GM04503 (cell line): ENCODE data around the gene PHACTR1.

Source experiments
- DNase-seq: peaks from one replicate; pipeline ENCODE4 v3.0.0-alpha.2; 2012; ENCODE audit warnings: low read depth

PHACTR1 gene

GRCh38 chr6:13289789-13290318 lies 573.3 kb downstream of the PHACTR1 start:
- DNase-seq = no peak

GRCh38 chr6:13290335-13290734 lies 573.8 kb downstream of the PHACTR1 start:
- DNase-seq = no peak

DNA sequence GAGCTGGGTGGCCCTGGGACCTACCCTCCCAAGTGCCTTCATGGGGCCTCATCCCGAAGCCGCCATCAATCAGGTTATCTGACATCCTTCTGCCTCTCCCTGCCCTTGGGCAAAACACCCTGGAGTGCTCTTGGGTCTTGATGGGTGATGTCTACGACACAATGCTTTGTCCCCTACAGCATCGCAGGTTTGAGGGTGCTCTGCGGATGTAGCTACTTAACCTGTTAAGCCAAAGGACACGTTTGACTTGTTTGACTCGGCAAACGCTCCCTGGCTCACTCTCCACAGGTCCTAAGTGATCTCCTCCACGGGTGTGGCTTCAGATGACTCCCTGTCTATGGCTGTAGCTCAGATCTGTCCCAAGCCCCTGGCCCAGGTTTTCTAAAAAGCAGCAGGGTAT lies 576.2 kb downstream of the PHACTR1 start:
- DNase-seq = no peak

- DNase-seq = no peak
Measured at GRCh38 chr6:13294499-13295069, 578.0 kb downstream of the PHACTR1 start.

- DNase-seq = no peak
Measured at GRCh38 chr6:13295576-13295975, 579.0 kb downstream of the PHACTR1 start.

GRCh38 chr6:13296536-13296997 lies 580.0 kb downstream of the PHACTR1 start:
- no peak for DNase-seq

DNA sequence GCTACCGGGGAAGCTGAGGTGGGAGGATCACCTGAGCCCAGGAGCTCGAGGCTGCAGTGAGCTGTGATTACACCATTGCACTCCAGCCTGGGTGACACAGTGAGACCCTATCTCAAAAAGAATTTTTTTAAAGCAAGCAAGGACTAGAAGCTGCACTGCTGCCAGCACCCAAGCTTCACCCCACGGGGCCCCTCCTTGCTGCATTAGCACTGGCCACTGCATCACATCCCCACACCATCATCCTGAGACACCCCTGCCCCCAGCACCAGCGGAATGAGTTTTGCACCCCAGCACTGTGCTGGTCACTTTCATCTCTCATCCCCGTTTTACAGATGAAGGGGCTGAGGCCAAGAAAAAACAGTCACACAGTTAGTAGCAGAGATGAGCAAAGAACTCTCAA lies 580.8 kb downstream of the PHACTR1 start:
- DNase-seq = no peak

DNA sequence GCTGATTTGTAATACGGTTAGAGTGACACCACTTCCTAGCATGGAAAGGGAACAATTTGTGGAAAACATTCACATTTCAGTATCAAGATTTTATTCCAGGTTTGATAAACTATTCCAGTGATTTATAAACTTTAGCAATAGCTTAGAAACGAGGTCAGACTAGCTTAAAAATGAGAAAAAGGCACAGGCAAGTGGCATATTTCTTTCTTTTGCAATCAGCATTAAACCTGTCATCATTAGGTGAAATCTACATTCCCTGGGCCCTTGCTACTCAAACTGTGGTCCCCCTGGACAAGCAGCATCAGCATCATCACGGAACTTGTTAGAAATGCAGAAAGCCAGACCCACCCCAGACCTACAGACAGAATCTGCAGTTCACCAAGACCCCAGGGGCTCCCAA lies 581.9 kb downstream of the PHACTR1 start:
- no peak for DNase-seq

DNA sequence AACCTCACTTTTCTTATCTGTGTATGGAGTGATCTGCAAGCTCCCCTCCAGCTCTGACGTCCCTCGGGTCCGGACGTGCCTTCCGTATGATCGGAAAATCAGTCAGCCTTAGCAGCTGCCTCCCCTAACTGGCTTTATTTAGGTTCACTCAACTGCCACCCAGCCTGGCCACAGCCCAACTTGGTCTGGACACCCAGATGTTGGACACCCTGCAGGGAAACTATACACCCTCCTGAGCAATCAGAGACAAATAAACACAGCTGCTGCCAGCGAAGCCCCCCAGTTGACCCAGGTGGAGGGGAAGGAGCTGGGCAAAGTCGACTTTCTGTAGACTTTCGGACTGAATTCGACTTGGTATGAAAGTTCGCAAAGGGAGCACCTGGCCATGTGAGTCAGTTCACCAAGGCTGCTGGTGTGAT lies 582.8 kb downstream of the PHACTR1 start:
- no peak for DNase-seq

GRCh38 chr6:13299918-13300317 lies 583.4 kb downstream of the PHACTR1 start:
- DNase-seq = no peak

- DNase-seq = no peak
Measured at GRCh38 chr6:13300643-13301590, 584.4 kb downstream of the PHACTR1 start.

DNA sequence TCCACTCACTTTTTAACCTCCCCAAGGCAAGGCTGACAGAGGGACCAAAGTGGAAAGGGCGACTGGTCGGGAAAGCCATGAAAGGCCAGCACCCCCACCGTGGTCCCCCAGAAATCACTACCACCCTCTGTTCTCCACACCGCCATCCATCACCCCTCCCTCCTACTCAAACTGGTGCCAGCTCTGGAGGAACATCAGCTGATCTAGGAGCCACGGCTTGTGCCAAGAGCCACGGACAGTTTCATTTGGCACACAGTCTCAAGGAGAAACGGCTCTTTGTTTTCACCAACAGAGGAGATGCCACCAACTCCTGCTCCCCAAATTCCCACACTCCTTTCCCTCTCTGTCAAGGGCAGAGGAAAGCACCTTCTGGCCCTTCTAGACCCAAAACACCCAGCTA lies 585.7 kb downstream of the PHACTR1 start:
- no peak for DNase-seq

DNA sequence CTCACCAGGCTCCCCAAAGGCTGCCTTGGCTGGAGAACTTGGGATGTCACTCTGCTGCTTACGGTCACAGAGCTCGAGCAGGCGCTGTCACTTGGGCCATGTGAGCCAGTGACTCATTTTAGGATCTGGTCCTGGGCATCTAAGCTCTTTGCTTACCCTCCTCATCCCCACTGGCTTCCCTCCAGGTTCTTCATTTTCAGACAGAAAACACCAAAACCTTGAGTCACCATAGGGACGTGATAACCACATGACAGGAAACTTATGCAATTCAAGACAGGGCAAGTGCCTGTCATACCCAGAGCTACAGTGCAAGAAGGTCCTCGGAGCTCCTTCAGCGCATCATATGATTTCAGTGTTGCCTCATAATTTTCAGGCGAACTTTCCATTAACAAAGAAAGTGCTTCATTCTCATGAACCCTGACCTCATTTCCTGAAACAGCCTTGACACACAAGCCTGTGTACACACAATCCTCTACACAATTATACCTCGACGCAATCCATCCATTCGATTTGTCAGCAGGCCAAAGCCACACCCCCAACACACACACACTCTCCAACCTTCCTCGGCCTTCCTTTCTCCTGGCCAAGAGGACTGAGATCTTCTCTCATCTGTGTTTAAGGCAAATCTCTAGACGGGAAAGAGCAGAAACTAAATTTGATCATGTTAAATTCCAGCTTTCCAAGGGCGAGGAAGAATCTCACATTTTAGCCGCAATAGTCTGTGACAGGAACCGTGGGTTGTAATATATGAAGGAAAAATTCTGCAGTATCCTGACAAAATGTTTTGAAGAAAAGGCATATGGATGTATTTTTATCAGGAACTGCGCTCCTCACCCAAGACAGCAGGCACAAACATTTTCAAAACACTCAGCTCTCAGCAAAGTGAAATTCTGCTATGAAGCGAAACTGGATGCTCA lies 586.4 kb downstream of the PHACTR1 start:
- DNase-seq = peak; percentile 100

GRCh38 chr6:13303668-13304017 lies 587.1 kb downstream of the PHACTR1 start:
- no peak for DNase-seq

DNA sequence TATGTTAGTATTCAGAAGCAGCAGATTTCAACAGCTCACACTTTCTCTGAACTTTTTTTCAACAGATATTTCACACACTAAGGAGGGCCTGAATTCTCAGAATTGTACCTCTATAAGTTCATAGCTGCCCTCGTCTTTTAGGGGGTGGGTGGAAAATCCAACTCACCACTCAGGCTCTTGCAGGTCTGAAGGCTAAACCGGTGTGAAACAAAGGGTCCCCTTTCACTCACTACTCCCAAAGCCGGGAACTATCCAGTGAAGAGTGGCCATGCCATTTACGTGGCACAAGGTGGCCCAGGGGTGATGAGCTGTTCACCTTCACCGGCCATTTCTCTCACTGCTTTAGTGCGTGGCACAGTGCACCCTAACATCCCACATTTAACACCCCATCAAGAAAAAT lies 587.5 kb downstream of the PHACTR1 start:
- no peak for DNase-seq

GRCh38 chr6:13304580-13305260 lies 588.2 kb downstream of the PHACTR1 start:
- DNase-seq = no peak

GRCh38 chr6:13305288-13305687 lies 588.7 kb downstream of the PHACTR1 start:
- DNase-seq = no peak

- no peak for DNase-seq
Measured at GRCh38 chr6:13305791-13306190, 589.2 kb downstream of the PHACTR1 start.

DNA sequence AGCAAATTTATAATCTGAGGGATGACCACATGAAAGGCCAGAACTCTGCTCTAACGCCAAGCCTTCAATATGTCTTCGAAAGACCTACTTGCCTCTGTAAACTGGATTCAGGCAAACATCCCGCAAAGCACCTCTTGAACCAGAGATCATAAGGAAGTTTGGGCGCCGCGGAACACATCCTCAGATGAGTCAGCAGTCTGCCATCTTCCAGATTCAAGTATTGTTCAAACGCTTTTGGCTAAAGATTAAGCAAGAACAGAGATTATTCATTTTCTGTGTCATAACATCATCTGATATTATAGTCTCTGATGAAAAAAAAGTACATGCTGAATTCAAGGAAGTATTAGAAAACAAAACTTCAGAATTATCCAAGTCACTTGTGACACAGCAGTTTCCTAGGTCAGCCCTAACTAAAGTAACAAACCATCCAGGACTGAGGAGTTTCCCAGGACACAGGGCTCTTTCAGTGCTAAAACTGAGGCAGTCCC lies 591.0 kb downstream of the PHACTR1 start:
- no peak for DNase-seq

- DNase-seq = no peak
Measured at GRCh38 chr6:13308332-13308731, 591.8 kb downstream of the PHACTR1 start.

DNA sequence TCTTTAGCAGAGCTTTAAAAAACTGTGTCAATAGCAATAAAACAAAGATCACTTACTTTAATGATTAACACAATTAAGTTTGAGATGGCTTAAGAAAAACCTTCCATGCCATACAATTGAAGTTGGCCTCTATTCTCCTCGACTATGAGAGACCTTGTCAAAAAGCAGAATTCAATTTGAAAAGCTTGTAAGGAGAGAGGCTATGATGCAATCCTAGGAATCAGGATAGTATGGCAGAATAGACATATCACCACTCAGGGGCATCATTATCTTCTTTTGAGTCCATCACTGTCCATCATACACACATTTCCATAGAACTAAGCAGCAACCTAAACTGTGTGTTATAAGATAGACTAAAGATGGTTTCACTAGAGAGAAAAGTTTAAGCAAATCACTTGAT lies 594.6 kb downstream of the PHACTR1 start:
- DNase-seq = no peak
